ENCODE measurements around the gene MSRB1.

MSRB1 gene, protein sequence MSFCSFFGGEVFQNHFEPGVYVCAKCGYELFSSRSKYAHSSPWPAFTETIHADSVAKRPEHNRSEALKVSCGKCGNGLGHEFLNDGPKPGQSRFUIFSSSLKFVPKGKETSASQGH

GRCh38 chr16:1942810-1943726 is at the start of gene MSRB1:
Gene MSRB1, minus strand, starts transcription at chr16:1943199. Its CDS starts 43 bp downstream, at chr16:1943156.
- DNase-seq (ENCODE audit: low spot score), result peak; percentile 99

DNA sequence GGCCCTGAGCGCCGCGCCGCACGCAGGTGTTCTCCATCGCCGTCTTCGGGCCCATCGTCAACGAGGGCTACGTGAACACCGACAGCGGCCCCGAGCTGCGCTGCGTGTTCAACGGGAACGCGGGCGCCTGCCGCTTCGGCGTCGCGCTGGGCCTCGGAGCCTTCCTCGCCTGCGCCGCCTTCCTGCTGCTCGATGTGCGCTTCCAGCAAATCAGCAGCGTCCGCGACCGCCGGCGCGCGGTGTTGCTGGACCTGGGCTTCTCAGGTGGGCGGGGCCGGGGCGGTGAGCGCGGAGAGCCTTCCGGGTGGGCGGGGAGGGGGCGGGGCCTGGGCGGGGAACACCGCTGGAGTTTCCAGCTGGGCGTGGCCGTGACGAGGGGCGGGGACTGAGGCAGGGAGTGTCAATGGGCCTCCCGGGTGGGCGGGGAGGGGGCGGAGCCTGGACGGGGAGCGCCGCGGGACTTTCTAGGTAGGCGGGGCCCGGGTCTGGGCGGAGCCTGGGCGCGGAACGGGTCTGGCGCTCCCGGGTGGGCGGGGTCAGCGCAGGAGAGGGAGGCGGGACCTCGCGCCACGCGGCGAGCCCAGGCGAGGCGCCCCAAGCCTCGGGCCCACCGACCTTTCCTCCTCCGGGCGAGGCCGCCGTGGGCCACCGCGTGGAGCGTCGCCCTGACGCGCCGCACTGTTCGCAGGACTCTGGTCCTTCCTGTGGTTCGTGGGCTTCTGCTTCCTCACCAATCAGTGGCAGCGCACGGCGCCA is 49.1 kb upstream of the MSRB1 start:
- DNase-seq (ENCODE audit: low spot score), result peak; percentile 98

- DNase-seq (ENCODE audit: low spot score), result no peak
Measured at GRCh38 chr16:1991588-1991947, 48.6 kb upstream of the MSRB1 start.

- DNase-seq (ENCODE audit: low spot score), result no peak
Measured at GRCh38 chr16:1991135-1991551, 48.1 kb upstream of the MSRB1 start.

- peak; percentile 66 for DNase-seq (ENCODE audit: low spot score)
Measured at GRCh38 chr16:1990351-1991134, 47.5 kb upstream of the MSRB1 start.

DNA sequence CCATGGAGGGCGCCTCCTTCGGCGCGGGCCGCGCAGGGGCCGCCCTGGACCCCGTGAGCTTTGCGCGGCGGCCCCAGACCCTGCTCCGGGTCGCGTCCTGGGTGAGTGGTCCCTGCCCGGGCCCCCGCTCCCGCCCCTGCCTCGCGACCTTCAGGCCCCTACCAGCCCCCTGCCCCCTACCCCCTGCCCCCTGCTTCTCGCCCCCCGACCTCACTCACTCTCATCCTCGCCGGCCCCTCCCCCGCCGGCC is 47.0 kb upstream of the MSRB1 start:
- DNase-seq (ENCODE audit: low spot score), result no peak

GRCh38 chr16:1989209-1990100 is 46.5 kb upstream of the MSRB1 start, which contains the start of gene SYNGR3:
Gene SYNGR3, plus strand, starts transcription at chr16:1989970. Its CDS starts 133 bp downstream, at chr16:1990103.
- DNase-seq (ENCODE audit: low spot score), result peak; percentile 59

DNA sequence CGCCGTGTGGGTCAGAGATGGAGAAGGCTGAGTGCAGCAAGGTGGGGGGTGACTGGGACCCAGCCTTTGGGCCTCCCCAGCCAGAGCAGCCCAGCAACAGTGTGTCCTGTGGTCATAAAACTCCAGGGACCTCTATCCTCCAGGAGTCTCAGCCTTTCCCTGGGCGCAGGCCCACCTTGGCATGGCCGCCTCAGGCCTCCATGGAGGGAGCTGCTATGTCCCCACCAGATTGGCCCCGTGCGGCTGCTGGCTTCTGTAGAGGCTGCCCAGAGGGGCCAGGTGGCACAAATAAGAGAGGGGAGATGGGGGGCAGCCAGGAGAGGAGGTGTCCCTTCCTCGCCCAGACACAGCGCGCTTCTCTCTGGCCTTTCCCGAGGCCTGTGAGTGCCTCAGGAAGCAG is 44.2 kb upstream of the MSRB1 start:
- DNase-seq (ENCODE audit: low spot score), result no peak

GRCh38 chr16:1985466-1986150 is 42.6 kb upstream of the MSRB1 start:
- no peak for DNase-seq (ENCODE audit: low spot score)

GRCh38 chr16:1984347-1985225 is 41.6 kb upstream of the MSRB1 start:
- DNase-seq (ENCODE audit: low spot score), result no peak

GRCh38 chr16:1983544-1984346 is 40.7 kb upstream of the MSRB1 start, which contains the start of gene GFER:
Gene GFER, plus strand, starts transcription at chr16:1984193. Its CDS starts 26 bp downstream, at chr16:1984219.
- peak; percentile 98 for DNase-seq (ENCODE audit: low spot score)

GRCh38 chr16:1982991-1983543 is 40.1 kb upstream of the MSRB1 start:
- no peak for DNase-seq (ENCODE audit: low spot score)

DNA sequence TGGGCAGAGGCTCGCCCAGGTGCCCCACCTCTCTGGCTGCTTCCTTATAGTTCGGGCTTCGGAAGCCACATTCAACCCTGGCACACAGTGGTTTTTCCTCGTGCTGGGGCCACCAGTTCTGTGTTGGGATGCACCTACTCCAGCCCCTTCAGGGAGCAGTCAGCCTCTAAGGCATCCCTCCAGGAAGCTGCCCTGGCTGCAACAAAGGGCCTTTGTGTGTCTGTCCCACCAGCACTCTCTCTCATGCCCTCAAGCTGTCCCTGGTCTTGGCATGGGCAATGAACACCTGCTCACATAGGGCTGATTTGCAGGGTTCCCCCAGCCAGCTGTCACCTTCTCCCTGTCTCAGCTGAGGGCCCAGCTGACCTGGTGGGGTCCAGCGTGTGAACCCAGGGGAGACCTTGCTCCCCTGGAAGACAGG is 39.0 kb upstream of the MSRB1 start:
- no peak for DNase-seq (ENCODE audit: low spot score)

DNA sequence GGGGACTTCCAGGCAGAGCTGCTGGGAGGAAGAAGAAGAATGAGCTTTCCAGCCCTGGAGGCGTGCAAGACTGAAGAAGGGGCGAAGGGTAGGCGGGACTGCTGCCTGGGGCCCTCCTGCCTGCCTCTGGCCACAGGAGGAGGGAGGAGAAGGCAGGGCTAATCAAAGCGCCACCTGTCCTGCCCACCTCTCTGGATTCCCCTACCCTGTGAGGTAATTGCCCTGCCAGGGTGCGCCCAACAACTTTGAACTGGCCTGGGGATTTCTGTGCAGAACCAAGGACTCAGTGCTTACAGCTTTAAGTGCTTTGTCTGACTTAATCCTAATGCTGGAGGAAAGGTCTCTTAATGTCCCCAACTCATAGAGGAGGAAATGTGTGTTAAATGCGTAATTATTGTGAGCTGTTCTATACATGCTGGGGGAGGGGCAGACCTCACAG is 38.4 kb upstream of the MSRB1 start, which contains the start of gene NOXO1:
TSS of gene NOXO1 (minus strand) at position 72 of the 439 bp plus-strand sequence. CDS start 290 bp downstream, outside the sequence.
- no peak for DNase-seq (ENCODE audit: low spot score)

GRCh38 chr16:1980770-1981087 is 37.7 kb upstream of the MSRB1 start:
- no peak for DNase-seq (ENCODE audit: low spot score)

DNA sequence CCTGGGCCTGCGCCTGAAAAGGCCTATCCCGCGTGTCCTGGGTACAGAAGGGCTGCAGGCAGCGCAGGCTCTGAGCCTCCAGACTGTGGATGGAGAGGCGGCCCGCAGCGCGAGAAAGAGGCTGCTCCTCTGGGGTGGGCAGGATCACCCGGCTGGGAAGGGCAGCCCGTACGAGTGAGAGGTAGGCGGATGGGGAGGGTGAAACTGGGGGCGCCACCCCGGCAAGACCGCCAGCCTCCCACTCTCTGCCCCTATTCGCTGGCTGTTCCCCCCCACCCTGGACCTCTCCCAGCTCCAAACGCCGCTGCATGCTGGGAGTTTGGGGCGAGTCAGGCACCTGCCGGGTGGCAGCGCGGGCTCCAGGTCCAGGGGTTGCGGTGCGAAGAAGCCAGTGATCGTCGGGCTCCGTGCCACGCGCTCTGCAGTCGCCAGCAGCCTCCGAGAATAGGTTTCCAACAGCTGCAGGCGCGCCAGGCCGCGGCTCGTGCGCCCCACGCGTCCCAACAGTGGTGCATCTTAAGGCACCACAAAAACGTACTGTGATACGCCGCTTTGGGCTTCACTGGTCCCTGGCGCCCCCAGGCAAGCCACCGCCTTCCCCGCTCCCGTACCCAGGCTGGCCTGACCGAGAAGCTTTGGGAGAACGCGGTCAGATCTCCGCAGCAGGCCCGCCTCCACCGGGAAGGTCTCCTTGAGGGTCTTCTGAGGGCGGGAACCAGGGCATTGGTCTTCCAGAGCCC is 37.2 kb upstream of the MSRB1 start:
- no peak for DNase-seq (ENCODE audit: low spot score)

DNA sequence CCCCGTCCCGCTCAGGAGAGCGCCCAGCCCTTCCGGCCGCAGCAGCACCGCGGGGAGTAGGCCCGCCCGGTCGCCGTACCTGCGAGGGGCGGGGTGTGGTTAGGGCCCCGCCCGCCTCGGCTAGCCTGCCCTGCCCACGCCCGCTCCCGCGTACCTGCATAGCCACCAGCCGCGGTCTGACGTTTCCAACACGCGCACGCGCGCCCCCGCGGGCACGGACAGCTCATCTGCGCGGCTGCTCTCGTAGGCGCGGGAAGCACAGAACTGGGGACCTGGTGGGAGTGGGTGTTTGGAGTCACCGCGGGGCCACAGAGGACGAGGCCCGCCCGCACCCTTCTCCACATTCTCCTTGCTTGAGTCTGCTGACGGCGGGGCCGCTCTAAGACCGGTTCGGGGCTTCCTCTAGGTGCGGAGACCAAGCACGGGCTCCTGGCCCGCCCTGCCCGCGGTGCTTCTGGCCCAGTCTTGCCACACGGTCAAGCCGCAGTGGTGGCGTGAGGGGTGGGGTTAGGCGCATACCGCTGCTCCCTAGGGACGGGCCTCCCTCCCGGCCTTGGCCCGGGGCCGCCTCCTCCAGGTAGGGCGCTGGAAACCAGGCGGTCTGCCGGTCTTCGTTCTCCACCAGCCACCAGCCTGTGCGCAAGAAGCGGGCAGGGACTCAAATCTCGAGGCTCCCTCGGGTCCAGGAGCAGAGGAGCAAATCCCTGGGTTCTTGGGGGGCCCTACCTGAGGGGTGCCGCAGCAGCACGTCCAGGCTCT is 36.5 kb upstream of the MSRB1 start:
- DNase-seq (ENCODE audit: low spot score), result peak; percentile 88
